ENCODE data around the gene EXOC2.
"Not testable (repeated sequence)": the region's sequence is repeated elsewhere in the genome, so short reads cannot be mapped to it uniquely, and the experiment has no call there.

Gene EXOC2

DNA sequence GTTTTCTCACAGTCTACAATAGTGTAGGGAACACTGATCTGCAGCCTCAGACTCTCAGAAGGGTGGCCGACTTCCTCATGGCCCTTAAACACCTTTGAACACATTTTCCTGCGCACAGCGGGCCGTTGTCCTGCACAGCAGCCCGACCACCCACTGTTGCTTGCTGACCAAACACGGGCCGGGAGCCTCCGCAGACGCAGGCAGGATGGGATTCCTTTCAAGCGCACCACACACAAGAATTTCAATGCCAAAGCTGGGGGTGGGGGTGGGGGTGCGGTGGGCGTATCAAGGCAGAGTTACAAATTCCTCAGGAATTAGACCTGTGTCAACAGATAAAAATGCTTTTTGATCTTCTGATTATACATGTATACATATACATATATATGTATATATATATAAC lies 110.6 kb downstream of the EXOC2 start:
- DNase-seq: no peak

DNA sequence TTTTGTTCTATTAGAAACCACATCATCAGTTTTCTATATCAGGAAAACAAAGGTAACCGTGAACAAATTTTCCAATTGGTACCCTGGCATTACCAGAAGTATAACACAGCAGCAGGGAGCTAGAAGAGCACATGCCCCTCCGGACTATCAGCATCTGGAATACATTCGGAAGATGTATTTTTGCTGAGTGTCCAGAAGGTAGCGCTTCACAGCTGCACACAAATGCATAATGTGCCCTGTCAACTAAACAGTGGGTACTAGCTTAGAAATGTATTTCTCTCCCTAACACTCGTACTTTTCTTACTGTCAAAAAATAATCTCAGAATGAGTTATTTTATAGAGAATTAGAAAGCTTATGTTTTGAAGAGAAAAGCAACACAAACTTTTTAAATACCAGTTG lies 113.6 kb downstream of the EXOC2 start:
- DNase-seq: no peak

DNA sequence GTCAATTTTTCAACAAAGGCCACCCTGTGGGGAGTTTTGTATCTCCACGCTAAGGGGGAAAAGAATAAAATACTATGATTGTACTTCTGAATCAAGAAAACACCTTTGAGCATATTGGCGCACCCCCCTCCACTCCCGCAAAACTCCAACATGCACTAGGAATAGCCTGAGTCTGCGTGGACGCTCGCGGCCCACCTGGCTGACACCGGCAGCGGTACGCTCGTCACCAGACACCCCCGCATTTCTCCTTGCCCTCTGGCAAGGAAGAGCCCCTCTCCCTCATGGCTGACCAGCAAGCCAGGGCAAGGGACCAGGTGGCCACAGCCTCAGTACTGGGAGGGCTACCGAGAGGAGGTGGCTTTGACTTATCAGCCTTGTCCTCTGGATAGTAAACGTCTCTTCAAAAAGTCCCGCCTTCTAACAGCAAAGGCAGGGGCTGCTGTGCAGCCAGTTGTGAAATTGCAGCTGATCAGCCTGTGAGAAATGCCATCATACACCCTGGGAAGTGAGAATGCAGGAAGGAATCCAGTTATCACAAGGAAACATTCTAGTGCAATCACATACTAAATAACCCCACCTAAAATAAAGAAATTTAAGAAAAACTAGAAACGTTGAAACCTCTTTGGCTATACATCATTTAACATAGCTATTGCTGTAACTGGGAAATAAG lies 120.2 kb downstream of the EXOC2 start:
- DNase-seq: no peak

DNA sequence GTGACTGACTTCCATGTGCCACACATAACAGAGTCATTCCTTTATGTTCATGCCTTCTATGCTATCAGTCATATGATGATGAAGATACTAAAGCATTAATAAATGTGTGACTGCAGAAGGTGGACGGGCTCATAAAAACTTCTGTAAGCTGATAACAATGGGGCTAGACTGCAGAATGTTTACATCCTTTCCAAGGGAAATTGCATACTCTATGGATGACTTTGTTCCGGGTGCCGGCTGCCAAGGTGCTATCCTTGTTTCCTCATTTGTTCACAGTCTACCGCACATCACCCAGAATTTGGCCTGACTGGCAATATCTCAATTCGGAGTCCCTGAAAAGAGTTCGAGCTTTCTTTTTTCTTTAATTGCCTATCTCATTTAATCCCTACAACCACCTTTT lies 121.0 kb downstream of the EXOC2 start:
- DNase-seq: no peak

DNA sequence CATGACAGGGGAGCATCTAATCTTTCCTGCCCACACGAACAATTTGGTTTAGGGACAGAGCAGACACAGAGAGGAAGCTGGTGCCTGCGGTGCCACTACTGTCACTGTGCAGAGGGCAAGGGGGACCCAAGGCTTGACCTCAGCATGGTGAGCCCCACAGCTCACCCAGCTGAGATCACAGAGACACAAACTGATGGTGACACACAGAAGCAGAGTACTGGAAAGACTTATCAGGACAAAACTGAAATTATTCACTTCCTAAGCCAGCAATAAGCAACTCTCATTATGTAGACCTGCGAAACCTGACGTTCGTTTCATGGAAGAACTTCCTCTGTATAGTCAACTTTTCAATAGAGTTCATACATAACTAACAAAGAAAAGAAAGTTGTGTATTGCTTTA lies 122.1 kb downstream of the EXOC2 start:
- DNase-seq: no peak

DNA sequence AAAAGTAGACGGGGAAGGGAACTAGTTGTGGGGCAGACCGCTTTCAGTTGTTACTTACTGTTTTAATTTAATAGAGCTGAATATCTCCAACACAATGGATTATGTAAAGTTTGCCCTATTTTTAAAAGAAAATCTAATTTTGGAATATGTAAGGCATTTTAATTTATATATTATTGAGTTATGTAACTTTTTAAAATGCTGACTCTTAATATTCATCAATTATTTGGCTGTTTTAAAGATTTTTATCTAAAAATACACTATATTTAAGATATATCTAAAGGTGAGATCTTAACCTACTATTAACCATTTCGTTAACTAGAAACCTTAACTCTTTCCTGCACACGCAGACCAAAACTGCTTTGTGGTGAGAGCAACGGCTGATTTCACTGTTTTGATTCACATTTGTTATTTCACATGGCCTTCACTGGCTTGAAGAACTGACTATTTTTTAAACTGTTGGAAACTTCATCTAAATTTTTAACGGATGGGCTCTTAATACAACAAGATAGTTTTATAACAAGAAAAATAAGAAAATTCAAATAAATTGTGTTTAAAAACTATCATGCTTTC lies 123.9 kb downstream of the EXOC2 start:
- no peak for DNase-seq

DNA sequence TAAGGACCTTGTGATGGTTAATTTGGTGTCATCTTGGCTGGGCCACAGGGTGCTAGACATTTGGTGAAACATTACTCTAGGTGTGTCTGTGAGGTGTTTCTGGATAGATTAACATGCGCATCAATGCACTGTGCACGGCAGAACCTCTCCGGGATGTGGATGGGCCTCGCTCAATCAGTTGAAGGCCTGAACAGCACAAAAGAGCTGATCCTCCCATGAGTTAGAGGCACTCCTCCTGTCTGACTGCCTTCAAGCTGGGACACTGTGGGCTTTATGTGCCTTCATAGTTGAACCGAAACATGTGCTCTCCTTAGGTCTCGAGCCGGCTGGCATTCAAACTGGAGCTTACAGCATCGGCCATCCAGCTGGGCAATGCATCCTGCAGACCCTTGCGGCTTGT lies 124.9 kb downstream of the EXOC2 start:
- DNase-seq: no peak

DNA sequence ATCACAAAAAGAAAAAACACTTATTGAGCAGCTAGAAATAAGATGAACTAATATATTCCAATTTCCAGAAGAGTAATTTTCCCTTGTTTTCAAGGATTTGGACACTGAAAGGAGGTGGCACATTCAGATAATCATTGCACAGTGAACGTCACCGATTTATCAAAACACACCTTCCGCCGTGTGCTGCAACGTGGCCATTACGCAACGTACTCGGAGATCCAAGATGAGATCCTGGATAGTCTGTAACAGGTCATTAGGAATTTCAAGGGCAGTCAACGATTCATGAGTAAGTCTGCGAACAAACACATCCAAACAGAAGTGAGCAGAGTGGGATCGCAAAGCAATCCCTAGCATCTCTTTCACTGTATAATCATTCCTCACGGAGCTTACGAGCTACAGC lies 129.1 kb downstream of the EXOC2 start:
- DNase-seq: no peak

DNA sequence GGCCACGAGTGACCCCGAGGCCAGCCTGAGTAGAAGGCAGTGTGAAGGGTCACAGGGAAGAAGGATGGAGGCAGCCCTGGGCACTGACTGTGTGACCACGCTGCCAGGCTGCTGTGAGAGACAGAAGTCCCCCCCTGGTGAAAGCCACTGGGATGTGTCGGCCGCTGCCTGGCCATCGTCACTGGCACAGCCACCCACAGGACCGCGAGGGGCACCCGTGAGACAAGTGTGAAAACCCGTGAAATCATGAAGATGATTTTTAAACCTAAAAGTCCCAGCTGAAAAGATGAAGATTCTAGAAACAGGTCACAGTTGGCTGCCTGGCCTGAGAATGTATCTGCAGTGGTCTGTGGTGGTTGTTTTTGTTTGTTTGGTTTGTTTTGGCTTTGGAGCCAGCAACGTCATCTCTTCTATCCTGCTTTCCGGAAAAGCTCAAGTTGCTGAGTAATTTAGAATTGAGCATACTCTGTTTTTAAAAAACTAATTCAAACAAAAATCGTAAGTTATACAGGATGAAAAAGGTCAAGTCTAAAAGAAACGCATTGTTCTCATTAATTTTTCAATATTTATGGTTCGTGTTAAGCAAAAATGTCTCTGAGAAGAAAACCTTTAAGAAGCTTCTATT lies 130.8 kb downstream of the EXOC2 start:
- DNase-seq: no peak

DNA sequence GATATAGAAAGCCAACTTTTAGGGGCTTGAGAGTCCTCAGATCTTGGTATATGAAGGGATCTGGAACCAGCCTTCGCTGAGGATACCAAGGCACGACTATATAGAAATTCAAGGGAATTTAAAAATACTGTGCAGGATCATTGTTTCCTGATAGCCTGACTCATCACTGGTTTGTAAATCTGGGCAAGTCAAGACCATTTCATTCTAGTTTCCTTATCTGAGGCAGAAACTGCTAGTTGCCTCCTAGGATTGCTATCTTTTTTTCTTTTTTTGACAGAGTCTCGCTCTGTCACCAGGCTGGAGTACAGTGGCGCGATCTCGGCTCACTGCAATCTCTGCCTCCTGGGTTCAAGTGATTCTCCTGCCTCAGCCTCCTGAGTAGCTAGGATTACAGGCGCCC lies 131.6 kb downstream of the EXOC2 start:
- not testable (repeated sequence) for DNase-seq

DNA sequence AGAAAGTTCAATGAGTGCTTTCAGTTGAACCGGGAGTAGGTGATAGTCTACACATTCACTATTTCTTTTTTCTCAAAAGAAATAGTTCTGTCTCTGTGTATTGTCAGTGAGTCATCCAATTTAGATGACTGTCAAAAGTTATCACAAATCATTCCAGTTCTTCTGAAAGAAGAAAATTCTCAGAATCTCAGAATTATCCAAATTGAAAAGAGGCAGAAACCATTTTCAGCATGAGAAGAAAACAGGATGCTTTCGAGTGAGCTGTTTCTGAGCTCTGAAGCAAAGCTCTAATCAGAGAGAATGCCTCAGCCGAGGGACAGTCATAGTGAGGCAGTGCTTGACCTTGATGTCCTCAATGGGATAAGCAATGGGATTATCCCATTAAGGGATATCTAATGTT lies 134.0 kb downstream of the EXOC2 start:
- DNase-seq: no peak

DNA sequence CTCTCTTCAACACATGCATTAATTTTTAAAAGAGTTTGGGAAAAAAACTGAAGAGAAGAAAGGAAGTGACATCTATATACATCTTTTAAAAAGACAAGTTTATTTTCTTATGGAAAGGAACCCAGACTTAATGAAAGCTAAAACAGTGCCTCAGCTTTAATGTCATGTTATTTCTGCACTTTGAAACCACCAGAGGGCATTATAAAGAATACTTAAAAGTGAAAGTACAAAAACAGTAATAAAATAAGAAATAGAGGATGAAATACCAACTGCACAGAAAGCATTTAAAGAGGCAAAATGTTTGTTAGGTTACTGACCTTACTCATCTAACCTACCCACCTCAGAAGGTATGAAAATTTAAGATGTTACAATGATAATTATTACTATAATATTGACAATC lies 134.8 kb downstream of the EXOC2 start:
- DNase-seq: no peak

DNA sequence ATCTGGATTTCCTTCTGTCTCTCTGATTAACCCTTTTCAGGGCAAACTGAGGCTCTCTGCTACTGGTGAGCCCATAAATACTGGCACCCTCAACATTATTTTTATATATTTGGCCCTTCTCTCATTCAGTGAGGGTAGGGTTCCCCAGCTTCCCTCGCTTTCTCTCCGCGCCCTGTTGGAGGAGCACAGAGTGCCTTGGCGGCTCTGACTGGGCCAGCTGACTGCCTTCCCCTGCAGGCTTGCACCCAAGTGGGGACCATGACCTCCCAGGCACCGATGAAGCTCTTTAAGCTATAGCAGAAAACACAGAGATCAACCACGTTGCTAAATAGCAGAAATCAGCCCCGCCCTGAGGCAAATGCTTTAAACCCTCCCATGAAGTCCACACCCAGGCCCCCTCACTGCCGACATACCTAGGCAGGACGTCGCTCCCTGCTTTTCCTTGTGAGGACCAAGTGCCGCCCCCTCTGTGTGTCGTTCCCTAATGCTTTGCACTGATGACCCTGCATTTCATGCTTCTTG lies 141.0 kb downstream of the EXOC2 start:
- DNase-seq: no peak

DNA sequence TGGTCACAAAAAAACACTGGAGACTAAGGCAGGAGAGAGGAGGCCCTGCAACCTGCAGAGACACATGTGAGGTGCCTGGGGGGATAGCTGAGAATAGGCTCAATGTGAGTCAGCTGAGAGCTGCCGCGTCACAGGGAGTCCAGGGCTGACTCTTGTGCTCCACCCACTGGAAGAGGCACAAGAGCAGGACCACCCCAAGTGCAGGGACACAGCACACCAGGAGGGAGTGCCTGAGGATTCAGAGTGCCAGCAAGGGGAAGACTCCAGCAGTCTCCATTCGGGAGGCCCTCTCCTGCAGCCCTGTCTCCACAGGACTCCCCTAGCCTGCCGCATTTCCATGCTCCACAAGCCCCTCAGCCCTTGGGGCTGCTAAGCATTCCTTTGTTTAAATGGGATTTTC lies 141.5 kb downstream of the EXOC2 start:
- no peak for DNase-seq

DNA sequence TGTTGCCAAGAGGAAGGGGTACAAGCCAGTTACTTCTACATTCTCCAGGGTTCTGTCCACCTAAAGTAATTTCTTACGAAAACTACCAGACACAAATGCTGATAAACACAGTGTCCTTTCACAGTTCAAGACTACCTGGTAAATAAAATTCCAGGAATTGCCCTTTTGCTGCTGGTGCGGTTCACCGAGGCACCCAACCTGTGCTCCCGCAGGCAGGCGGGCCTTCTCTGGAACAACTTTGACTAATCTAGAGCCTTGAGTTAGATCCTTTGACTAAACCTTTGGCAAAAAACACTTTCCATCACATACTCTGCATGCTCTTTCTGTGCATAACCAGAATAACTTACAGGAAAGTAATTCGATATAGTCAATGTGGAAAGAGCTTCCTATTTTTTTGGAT lies 143.0 kb downstream of the EXOC2 start:
- no peak for DNase-seq

DNA sequence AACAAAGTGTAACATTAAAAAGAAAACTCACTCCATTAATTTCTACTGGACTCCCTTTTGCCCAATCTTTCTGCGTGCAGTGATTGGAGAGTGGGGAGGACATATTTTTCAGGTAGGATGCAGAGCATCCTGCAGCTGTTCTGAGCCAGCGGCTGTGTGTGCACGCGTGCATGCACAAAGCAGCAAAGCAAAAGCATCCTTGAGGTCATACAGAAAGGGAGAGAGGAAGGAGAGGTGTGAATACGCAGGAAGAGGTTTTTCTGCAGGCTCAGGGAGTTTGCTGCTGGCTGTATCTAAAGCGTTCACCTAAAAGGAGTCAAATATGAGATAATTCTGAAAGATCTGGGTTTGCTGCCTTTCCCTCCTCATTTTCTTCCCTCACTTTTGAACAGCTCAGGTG lies 144.4 kb downstream of the EXOC2 start:
- DNase-seq: no peak

DNA sequence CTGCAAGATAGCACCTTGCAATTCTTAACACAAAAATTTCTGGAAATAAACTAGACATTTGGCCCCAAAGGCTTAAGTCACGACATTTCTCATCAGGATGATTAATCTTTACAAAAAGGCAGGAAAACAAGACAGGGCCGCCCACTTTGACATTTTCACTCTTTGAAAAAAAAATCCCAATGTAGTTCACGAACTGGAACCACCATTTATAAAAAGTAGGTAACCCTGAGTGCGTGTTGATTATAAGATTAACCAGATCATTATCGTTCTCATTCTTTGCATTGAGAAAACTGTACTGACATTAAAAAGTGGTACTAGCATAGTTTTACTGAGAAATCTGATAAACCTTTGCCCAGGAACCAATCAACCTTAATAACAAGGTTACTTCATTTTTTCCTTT lies 144.8 kb downstream of the EXOC2 start:
- DNase-seq: no peak

DNA sequence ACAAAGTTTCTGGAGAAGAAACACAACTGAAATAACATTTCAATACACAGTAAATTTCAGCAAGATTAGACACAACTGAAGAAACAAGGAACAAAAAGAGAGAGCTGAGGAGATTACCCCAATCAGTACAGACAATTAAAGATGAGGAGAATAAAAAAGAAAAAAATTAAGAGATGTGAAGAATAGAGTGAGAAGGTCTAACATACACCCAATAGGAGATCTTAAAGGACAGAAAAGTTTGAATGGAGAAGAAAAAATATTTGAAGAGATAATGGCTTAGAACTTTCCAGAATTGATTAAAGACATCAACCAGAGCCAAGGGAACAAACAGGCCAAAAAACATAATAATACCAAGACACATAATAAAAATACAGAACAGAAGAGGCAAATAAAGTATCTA lies 152.4 kb downstream of the EXOC2 start:
- no peak for DNase-seq

DNA sequence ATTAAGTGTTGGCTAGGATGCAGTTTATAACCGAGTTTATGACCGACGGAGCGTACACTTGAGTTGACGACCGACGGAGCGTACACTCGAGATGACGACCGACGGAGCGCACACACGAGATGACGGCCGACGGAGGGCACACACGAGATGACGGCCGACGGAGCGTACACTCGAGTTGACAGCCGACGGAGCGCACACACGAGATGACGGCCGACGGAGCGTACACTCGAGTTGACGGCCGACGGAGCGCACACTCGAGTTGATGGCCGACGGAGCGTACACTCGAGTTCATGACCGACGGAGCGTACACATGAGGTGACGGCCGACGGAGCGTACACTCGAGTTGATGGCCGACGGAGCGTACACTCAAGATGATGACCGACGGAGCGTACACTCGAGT lies 155.8 kb downstream of the EXOC2 start:
- no peak for DNase-seq

DNA sequence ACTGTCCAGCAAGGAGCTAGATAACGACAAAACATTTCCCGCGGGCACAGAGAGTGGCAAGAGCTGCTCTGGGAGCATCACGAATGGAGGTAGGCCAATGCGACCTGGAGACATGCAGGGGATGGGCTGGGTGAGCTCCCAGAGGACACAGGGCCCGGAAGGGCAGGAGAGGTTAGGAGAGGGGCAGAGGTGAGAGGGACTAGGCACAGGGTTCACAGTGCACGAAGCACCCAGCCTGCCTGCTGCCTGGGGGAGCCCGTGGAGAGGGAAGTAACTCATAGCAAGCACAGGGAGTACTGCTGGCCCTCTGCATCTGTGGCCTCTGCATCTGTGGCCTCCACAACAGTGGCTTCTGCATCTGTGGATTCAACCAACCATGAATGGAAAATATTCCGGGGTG lies 162.5 kb downstream of the EXOC2 start:
- no peak for DNase-seq

DNA sequence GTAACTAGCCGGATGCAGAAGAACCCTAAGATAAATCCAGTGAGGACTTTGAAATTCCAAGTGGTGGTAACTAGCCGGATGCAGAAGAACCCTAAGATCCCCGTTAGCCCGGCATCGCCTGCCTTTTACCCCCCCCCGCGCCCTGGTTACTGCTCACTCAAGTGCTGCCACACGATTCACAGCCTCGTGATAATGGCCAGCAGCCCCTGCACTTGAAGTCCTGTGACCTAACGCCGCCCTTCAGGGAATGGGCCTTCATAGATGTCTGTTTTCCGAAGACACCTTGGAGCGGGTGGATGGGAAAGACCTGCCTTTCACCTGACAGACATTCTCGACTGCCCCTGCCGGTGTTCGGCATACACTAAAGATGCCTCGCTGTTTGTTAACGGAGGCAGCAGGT lies 163.9 kb downstream of the EXOC2 start:
- no peak for DNase-seq

DNA sequence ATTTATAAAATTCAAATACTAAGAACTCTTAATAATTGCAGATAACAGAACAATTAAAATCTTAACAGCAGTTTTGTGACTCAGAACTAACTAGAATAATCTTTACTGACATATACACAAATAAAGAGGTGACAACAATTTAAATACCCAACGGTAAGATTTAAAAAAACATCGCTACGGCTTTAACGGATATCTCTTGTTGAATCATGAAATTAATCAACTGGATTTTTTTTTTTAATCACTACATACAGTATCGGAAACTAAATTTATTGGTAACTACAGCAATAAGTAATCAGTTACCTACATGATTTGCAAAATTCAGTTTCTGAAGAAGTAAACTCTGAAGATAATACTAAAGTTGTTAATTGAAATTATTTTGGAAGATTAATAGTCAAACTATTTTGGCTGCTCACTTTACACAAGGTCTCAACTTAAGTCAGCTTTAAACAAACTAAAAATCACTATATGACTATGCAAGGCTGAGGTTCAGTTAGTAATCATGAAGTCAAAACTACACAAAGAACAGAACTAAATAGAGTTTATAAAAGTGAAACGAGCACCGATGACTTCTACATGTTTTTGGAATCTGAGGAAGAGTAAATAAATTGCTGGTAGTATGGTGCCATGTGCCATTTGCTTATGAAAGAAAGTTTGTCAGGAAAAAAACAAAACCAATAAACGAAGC lies 164.8 kb downstream of the EXOC2 start:
- no peak for DNase-seq

DNA sequence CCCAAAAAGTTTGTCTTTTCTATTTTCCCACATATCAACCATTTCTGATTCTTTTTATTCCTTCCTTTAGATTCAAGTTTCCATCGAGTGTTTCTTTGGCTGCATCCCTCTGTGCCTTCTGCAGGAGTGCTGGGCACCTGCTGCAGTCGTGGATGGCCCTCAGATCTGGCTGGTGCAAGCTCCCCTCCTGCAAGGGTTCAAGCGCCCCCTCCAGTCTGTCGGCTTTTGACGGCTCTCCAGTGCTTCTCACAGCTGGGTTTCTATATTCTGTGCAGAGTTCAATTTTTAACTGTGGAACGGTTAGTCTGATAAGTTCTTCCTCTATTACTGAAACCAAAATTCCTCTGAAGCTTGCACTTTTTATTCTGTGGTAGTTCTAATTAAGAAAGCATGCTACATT lies 168.1 kb downstream of the EXOC2 start:
- no peak for DNase-seq

DNA sequence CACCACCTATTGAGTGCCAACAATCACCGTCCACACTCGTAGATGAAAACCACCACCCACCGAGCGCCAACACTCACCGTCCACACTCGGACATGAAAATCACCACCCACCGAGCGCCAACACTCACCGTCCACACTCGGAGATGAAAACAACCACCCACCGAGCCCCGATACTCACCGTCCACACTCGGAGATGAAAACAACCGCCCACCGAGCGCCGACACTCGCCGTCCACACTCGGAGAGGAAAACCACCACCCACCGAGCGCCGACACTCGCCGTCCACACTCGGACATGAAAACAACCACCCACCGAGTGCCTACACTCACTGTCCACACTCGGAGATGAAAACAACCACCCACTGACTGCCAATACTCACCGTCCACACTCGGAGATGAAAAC lies 172.1 kb downstream of the EXOC2 start:
- DNase-seq: no peak

All from NCI-H1930 (cell line).